Urothelium cell line (cell line): ENCODE data around the gene WASHC2A.
"Not testable (repeated sequence)": the region's sequence is repeated elsewhere in the genome, so short reads cannot be mapped to it uniquely, and the experiment has no call there.

Experiments used
- DNase-seq: peaks from one replicate; pipeline ENCODE4 v3.0.0; 2011; ENCODE audit warnings: low spot score, mixed read lengths
- FAIRE-seq: peaks from 2 replicates; lab custom pipeline; 2011; peaks lifted over from hg19 to GRCh38; lab: Jason Lieb, UNC

Gene WASHC2A

GRCh38 chr10:50131245-50131965, 63.7 kb downstream of the WASHC2A start:
- not testable (repeated sequence) for DNase-seq, FAIRE-seq

GRCh38 chr10:50132322-50132721, 64.6 kb downstream of the WASHC2A start:
- not testable (repeated sequence) for DNase-seq, FAIRE-seq

GRCh38 chr10:50132841-50133240, 65.1 kb downstream of the WASHC2A start:
- FAIRE-seq, DNase-seq: not testable (repeated sequence)

- not testable (repeated sequence) for FAIRE-seq, DNase-seq
Observed at GRCh38 chr10:50143512-50144174, 75.9 kb downstream of the WASHC2A start.

- not testable (repeated sequence) for FAIRE-seq, DNase-seq
Observed at GRCh38 chr10:50145575-50145974, 77.8 kb downstream of the WASHC2A start.

DNA sequence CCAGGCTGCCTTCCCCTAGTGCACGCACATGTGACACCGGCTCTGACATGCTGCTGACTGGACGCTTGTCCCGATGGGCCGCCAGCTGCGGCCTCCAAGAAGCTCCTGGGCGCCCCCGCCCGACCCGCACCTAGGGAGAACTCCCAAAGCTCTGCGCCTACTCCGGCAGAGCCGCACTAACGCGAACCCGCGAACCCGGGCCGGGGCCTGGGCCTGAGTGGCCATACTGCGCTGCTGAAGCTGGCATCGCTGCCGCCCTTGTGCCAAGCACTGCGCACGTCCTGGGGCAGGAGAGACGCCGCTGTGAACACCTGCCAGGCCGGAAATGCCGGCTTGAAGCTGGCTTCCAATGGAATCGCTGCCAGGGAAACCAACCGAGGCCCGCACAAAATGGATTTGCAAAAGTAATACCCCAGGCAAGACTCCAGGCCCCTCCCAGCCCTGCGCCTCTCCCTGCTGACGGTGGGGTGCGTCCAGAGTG, 85.1 kb downstream of the WASHC2A start:
- DNase-seq = no peak
- no peak for FAIRE-seq

- FAIRE-seq, DNase-seq: not testable (repeated sequence)
Observed at GRCh38 chr10:50157868-50158267, 90.1 kb downstream of the WASHC2A start.

DNA sequence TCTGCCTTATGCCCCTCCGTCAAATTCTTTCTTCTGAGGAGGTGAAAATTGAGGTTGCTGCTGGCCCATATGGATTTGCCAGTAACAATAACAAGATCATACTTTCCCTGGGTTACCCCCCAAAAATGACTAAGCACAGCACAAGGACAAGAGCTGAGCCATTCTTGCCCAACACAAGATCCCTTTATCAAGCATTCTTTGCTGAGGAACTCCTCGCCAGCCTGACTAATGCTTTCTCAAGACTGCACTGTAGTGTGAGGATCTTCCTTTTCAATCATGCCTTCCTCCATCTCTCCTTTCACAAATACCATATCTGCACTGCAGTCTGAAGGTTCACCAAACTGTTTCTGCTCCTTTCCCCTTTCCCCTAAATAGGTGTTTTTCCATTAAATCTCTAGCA, 92.1 kb downstream of the WASHC2A start:
- DNase-seq, FAIRE-seq: not testable (repeated sequence)

GRCh38 chr10:50165038-50165437, 97.3 kb downstream of the WASHC2A start:
- DNase-seq, FAIRE-seq: not testable (repeated sequence)

DNA sequence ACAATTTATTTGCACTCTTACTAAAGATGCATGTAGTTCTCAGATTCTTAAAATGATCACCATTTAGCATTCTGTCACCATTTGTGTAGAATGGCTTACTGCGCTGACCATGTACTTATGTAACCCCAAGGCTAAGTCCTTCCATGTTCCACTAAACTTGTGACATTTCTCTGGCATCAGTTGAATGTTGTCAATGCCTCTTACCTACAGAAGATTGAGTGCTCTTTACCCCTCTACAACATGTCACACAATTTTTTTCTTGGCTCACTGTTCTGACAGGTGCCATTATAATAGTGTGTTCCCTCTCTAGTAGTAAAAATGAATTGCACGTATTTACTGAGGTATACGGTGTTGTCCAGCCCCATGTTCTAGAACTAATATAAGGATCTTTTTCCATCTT, 100.1 kb downstream of the WASHC2A start:
- not testable (repeated sequence) for DNase-seq, FAIRE-seq

DNA sequence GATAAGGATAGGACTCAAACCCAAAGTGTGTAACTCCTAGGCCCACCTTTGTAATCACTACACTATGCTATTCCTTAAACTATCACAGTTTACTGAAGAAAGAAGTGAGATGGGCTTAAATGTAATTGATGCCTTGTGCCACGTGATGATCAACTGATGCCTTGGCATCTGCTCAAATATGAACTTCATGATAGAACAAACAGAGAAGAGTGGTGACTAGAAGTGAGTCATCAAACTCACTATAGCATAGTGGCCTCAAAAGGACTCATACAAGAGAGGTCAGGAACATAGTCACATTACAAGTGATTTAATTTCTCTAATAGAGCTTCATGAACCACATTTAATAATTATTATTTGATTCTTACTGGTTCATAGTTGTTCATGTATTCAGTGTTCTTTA, 101.8 kb downstream of the WASHC2A start:
- FAIRE-seq = not testable (repeated sequence)
- DNase-seq = peak; percentile 46

GRCh38 chr10:50174788-50175525, 107.2 kb downstream of the WASHC2A start:
- DNase-seq = peak; percentile 6
- not testable (repeated sequence) for FAIRE-seq
